DMS114 treated with DMSO at 0.1 percent for 48 hours (cell line): ENCODE results near the gene PARD6G.
"Not testable (repeated sequence)": the region's sequence is repeated elsewhere in the genome, so short reads cannot be mapped to it uniquely, and the experiment has no call there.

Experiments
- DNase-seq: peaks from one replicate; lab custom pipeline; 2025; ENCODE audit not compliant: unreplicated experiment; lab: John Stamatoyannopoulos, UW

Gene PARD6G, protein sequence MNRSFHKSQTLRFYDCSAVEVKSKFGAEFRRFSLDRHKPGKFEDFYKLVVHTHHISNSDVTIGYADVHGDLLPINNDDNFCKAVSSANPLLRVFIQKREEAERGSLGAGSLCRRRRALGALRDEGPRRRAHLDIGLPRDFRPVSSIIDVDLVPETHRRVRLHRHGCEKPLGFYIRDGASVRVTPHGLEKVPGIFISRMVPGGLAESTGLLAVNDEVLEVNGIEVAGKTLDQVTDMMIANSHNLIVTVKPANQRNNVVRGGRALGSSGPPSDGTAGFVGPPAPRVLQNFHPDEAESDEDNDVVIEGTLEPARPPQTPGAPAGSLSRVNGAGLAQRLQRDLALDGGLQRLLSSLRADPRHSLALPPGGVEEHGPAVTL

GRCh38 chr18:80247393-80247841 lies at the start of gene PARD6G:
Gene PARD6G, minus strand, starts transcription at chr18:80247514. Its CDS starts 166 bp downstream, at chr18:80247348.
- DNase-seq = peak; percentile 16

GRCh38 chr18:80262241-80263033 lies 15.1 kb upstream of the PARD6G start:
- not testable (repeated sequence) for DNase-seq

- DNase-seq = no peak
Observed at GRCh38 chr18:80259610-80260009, 12.3 kb upstream of the PARD6G start.

DNA sequence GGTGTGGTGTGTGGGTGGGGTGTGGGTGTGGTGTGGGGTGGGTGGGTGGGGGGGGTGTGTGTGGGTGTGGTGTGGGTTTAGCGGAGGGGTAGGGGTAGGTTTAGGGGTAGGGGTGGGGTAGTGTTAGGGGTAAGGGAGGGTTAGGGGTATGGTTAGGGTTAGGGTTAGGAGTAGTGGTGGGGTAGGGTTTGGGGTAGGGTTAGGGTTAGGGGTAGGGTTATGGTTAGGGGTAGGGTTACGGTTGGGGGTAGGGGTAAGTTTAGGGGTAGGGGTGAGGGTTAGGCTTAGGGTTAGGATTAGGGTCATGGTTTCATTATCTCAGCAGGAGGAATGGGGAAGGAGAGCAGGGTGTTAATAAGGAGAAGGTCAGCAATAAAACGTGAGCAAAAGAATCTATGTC lies 11.3 kb upstream of the PARD6G start:
- DNase-seq = no peak

DNA sequence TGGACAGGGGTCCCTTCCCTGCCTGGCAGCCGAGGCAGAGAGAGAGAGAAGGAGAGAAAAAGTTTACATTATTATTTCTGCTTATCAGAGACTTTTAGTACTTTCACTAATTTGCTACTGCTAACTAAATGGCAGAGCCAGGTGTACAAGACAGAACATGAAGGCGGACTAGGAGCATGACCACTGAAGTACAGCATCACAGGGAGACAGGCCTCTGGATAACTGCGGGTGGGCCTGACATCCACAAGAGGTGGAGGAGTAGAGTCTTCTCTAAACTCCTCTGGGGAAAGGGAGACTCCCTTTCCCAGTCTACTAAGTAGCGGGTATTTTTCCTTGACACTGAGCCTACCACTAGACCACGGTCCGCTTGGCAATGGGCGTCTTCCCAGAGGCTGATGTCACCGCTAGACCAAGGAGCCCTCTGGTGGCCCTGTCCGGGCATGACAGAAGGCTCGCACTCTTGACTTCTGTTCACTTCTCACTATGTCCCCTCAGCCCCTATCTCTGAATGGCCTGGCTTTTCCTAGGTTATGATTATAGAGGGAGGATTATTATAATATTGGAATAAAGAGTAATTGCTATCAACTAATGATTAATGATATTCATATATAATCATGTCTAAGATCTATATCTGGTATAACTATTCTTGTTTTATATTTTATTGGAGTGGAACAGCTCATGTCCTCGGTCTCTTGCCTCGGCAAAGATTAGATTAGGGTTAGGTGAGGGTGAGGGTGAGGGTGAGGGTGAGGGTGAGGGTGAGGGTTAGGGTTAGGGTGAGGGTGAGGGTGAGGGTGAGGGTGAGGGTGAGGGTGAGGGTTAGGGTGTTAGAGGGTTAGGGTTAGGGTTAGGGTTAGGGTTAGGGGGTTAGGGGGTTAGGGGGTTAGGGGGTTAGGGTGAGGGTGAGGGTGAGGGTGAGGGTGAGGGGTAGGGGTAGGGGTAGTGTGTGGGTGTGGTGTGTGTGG lies 10.5 kb upstream of the PARD6G start:
- DNase-seq = not testable (repeated sequence)

DNA sequence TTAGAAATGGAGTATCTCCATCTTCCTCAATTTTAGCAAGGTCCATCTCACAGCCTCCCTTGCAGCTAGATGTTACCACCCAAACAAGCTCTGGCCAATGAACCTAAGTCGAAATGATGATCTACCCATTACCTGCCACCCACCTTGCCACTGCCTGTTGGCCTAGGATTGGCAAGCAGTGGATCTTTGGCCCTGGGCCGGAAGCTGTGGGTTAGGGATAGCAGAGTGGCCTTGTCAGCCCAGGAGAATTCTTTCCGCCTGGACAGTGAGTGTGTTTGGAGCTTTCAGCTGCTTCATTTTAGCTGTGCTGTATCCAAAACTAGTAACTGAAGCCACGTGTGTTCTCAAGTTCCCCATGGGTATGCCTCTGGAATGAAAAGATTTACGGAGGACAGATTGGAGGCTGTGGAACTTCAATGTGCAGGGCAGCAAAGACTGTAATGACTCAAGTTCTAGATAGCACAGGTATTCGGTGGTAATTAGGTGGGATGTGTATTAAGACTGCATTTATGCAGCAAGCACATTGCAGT lies 7.7 kb upstream of the PARD6G start:
- no peak for DNase-seq

GRCh38 chr18:80253871-80254492 lies 6.7 kb upstream of the PARD6G start:
- DNase-seq = no peak

- DNase-seq = no peak
Observed at GRCh38 chr18:80253236-80253635, 5.9 kb upstream of the PARD6G start.

DNA sequence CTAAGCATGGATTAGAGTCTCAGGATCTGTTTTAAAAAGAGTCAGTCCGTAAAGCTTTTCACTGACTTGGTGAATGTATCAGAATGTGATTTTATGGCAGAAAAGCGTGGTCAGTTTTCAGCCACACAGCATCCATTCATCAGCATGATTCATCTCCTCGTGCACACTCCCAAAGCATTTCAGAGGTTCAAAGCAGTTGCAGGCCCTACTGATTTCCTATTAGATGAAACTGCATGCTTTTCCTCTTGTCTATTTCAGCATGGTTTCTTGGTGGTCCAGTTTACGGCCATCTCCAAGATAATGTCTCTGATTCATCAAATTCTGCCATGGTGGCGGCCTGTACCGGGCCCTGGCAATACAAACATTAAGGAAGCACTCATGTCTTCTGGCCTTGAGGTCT lies 4.8 kb upstream of the PARD6G start:
- DNase-seq = no peak

GRCh38 chr18:80251700-80252099 lies 4.4 kb upstream of the PARD6G start:
- DNase-seq = no peak

GRCh38 chr18:80250740-80251364 lies 3.5 kb upstream of the PARD6G start:
- DNase-seq = no peak

- DNase-seq = no peak
Observed at GRCh38 chr18:80249217-80250093, 2.1 kb upstream of the PARD6G start.

- DNase-seq = no peak
Observed at GRCh38 chr18:80246445-80247392, 595 bp downstream of the PARD6G start.

- DNase-seq = no peak
Observed at GRCh38 chr18:80245781-80246444, 1.4 kb downstream of the PARD6G start.

DNA sequence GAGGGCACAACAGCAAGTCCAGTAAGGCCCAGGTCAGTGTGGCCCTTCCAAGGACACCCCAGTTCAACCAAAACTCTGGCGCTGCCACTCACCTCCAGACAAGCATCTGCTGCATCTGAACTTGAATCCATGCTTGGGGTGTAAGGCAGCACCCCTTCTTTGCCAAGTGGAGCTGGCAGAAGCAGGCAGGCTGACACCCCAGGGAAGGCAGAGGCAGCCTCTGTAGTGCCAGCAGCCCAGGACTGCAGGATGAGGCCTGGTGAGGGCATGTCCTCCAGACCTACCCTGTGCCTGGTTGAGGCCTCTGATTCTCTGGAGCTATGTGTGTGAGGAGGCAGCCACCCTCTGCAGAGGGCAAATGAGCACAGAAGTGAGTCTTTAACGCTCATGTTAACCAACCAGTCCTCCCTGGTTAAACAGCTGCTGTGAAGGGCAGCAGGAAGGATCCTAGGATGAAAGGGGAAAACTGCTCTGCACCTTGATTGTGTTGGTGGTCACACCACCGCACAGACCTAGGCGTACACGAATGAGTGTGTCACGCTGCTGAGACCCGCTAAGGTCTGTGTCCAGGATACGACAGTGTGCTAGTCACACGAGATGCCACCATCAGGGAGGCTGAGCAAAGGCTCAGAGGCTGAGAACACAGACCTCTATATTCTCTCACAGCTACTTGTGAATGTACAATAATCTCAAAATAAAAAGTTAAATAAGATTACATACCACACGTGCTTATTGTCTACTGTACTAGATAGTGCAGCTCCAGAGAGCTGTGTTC lies 2.2 kb downstream of the PARD6G start:
- DNase-seq = no peak

- DNase-seq = no peak
Observed at GRCh38 chr18:80244167-80244566, 3.1 kb downstream of the PARD6G start.
